ENCODE data around the gene KANK4. TPM values are rescaled to one million over a fixed set of nuclear protein-coding genes. Genes with fewer than 3 reads are reported as not detected.
A peak's percentile ranks its signal among the peaks of the same experiment; 100 is the strongest.

The KANK4 gene
- total RNA-seq, 1 donor from 2014 or later = 10.1 TPM

GRCh38 chr1:62304975-62305374, 14.3 kb downstream of the KANK4 start:
- no peak for DNase-seq

- DNase-seq = no peak
Observed at GRCh38 chr1:62304515-62304914, 14.7 kb downstream of the KANK4 start.

- no peak for DNase-seq
Observed at GRCh38 chr1:62301726-62302390, 17.4 kb downstream of the KANK4 start.

GRCh38 chr1:62299426-62300200, 19.6 kb downstream of the KANK4 start:
- DNase-seq = peak; percentile 10

- DNase-seq = peak; percentile 77
Observed at GRCh38 chr1:62295921-62296491, 23.2 kb downstream of the KANK4 start.

GRCh38 chr1:62294261-62294660, 25.0 kb downstream of the KANK4 start:
- no peak for DNase-seq

- DNase-seq = no peak
Observed at GRCh38 chr1:62288662-62289061, 30.6 kb downstream of the KANK4 start.

- no peak for DNase-seq
Observed at GRCh38 chr1:62288224-62288623, 31.0 kb downstream of the KANK4 start.

- DNase-seq = no peak
Observed at GRCh38 chr1:62286786-62287224, 32.4 kb downstream of the KANK4 start.

- no peak for DNase-seq
Observed at GRCh38 chr1:62285984-62286785, 33.0 kb downstream of the KANK4 start.

- no peak for DNase-seq
Observed at GRCh38 chr1:62285440-62285839, 33.8 kb downstream of the KANK4 start.

GRCh38 chr1:62283986-62284385, 35.2 kb downstream of the KANK4 start:
- DNase-seq = no peak

GRCh38 chr1:62282909-62283755, 36.1 kb downstream of the KANK4 start:
- DNase-seq = no peak

GRCh38 chr1:62281922-62282555, 37.2 kb downstream of the KANK4 start:
- no peak for DNase-seq

- DNase-seq = no peak
Observed at GRCh38 chr1:62280960-62281465, 38.2 kb downstream of the KANK4 start.

GRCh38 chr1:62280150-62280549, 39.1 kb downstream of the KANK4 start:
- no peak for DNase-seq

- no peak for DNase-seq
Observed at GRCh38 chr1:62276791-62277190, 42.4 kb downstream of the KANK4 start.

GRCh38 chr1:62274496-62275485, 44.4 kb downstream of the KANK4 start:
- peak; percentile 87 for DNase-seq

- no peak for DNase-seq
Observed at GRCh38 chr1:62273953-62274352, 45.3 kb downstream of the KANK4 start.
